ENCODE measurements around the gene TRIM59.

TRIM59 gene

DNA sequence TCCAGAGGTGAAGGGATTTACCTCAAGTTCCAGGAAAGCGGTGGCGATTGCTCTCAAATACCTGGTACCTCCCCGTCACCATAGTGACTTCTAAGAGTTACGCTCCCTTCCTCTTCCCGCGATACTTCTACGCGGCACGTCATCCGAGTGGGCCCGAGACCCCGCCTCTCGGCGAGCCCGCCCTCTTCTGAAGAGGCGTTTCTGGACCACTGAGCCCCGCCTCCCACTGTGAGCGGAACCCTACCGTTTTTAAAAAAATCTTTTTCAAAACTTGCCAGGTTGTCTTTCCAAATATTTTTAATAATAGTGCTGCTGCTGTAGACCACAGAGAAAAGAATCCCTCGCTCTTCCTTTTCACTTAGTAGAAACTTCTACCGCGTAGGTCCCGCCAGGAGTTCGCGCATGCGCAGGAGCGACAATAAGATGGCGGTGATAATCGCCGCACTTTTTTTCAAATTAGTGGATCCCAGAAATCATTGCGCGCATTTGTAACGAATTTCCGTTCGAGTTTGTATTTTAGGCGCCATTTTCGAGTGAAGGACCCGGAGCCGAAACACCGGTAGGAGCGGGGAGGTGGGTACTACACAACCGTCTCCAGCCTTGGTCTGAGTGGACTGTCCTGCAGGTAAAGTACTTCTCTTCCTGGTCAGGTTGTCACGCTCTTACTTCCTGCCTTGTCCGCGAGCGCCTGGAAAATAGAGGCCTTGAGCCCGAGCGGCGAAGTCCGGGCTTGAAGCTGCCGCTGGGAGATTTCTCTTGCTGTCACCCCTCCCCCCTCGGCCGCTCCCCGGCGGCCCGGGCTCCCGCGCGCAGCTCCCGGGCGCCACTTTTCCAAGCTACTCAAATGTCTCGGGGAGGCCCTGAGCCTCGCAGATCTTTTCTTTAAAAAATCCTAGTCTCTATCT, 50.2 kb downstream of the TRIM59 start, which contains the start of the genes IFT80 and SMC4 (continued):
- TF ChIP-seq, protein P1, sequence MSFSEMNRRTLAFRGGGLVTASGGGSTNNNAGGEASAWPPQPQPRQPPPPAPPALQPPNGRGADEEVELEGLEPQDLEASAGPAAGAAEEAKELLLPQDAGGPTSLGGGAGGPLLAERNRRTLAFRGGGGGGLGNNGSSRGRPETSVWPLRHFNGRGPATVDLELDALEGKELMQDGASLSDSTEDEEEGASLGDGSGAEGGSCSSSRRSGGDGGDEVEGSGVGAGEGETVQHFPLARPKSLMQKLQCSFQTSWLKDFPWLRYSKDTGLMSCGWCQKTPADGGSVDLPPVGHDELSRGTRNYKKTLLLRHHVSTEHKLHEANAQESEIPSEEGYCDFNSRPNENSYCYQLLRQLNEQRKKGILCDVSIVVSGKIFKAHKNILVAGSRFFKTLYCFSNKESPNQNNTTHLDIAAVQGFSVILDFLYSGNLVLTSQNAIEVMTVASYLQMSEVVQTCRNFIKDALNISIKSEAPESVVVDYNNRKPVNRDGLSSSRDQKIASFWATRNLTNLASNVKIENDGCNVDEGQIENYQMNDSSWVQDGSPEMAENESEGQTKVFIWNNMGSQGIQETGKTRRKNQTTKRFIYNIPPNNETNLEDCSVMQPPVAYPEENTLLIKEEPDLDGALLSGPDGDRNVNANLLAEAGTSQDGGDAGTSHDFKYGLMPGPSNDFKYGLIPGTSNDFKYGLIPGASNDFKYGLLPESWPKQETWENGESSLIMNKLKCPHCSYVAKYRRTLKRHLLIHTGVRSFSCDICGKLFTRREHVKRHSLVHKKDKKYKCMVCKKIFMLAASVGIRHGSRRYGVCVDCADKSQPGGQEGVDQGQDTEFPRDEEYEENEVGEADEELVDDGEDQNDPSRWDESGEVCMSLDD (tag by site-specific recombination; IDR thresholded peaks at IDR 0.05), result no peak
- TF ChIP-seq SP7 (tag by site-specific recombination; IDR thresholded peaks at IDR 0.05) (no peak), ZBTB8A (tag by site-specific recombination; IDR thresholded peaks at IDR 0.05) (0 out of 2 replicates have a peak, but pooled peaks have one; percentile 12), PRDM1 (tag by site-specific recombination; IDR thresholded peaks at IDR 0.05) (no peak), ZNF391 (tag by site-specific recombination; IDR thresholded peaks at IDR 0.05; ENCODE audit: borderline replicate concordance, low read depth) (no peak), ZNF629 (tag by site-specific recombination; IDR thresholded peaks at IDR 0.05) (no peak; the same call in 1 of the 2 replicates), ZNF311 (tag by site-specific recombination; IDR thresholded peaks at IDR 0.05; ENCODE audit: borderline replicate concordance) (no peak), ZBTB48 (tag by site-specific recombination; IDR thresholded peaks at IDR 0.05) (no peak; the same call in 1 of the 2 replicates), ZNF423 (tag by site-specific recombination; IDR thresholded peaks at IDR 0.05) (no peak), ZNF341 (tag by site-specific recombination; IDR thresholded peaks at IDR 0.05; ENCODE audit: low read depth) (peak; percentile 90), GLI2 (tag by site-specific recombination; IDR thresholded peaks at IDR 0.05; ENCODE audit: borderline replicate concordance, low read depth) (no peak), ZNF426 (tag by site-specific recombination; IDR thresholded peaks at IDR 0.05) (no peak; the same call in 1 of the 2 replicates), HOXA7 (CRISPR knock-in tag; IDR thresholded peaks at IDR 0.05; ENCODE audit: borderline replicate concordance) (no peak), ZNF335 (tag by site-specific recombination; conservative IDR thresholded peaks at IDR 0.05) (peak; percentile 90), ZNF707 (tag by site-specific recombination; IDR thresholded peaks at IDR 0.05) (no peak), ZBTB21 (tag by site-specific recombination; IDR thresholded peaks at IDR 0.05) (no peak), GLIS1 (tag by site-specific recombination; IDR thresholded peaks at IDR 0.05) (no peak)
- TF ChIP-seq, protein P2, sequence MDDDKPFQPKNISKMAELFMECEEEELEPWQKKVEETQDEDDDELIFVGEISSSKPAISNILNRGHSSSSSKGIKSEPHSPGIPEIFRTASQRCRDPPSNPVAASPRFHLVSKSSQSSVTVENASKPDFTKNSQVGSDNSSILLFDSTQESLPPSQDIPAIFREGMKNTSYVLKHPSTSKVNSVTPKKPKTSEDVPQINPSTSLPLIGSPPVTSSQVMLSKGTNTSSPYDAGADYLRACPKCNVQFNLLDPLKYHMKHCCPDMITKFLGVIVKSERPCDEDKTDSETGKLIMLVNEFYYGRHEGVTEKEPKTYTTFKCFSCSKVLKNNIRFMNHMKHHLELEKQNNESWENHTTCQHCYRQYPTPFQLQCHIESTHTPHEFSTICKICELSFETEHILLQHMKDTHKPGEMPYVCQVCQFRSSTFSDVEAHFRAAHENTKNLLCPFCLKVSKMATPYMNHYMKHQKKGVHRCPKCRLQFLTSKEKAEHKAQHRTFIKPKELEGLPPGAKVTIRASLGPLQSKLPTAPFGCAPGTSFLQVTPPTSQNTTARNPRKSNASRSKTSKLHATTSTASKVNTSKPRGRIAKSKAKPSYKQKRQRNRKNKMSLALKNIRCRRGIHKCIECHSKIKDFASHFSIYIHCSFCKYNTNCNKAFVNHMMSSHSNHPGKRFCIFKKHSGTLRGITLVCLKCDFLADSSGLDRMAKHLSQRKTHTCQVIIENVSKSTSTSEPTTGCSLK (tag by site-specific recombination; IDR thresholded peaks at IDR 0.05), result no peak
- TF ChIP-seq, protein P3, sequence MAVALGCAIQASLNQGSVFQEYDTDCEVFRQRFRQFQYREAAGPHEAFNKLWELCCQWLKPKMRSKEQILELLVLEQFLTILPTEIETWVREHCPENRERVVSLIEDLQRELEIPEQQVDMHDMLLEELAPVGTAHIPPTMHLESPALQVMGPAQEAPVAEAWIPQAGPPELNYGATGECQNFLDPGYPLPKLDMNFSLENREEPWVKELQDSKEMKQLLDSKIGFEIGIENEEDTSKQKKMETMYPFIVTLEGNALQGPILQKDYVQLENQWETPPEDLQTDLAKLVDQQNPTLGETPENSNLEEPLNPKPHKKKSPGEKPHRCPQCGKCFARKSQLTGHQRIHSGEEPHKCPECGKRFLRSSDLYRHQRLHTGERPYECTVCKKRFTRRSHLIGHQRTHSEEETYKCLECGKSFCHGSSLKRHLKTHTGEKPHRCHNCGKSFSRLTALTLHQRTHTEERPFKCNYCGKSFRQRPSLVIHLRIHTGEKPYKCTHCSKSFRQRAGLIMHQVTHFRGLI (tag by site-specific recombination; IDR thresholded peaks at IDR 0.05), result no peak
- TF ChIP-seq, protein P4, sequence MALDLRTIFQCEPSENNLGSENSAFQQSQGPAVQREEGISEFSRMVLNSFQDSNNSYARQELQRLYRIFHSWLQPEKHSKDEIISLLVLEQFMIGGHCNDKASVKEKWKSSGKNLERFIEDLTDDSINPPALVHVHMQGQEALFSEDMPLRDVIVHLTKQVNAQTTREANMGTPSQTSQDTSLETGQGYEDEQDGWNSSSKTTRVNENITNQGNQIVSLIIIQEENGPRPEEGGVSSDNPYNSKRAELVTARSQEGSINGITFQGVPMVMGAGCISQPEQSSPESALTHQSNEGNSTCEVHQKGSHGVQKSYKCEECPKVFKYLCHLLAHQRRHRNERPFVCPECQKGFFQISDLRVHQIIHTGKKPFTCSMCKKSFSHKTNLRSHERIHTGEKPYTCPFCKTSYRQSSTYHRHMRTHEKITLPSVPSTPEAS (tag by site-specific recombination; IDR thresholded peaks at IDR 0.05), result no peak
- TF ChIP-seq, protein P5, sequence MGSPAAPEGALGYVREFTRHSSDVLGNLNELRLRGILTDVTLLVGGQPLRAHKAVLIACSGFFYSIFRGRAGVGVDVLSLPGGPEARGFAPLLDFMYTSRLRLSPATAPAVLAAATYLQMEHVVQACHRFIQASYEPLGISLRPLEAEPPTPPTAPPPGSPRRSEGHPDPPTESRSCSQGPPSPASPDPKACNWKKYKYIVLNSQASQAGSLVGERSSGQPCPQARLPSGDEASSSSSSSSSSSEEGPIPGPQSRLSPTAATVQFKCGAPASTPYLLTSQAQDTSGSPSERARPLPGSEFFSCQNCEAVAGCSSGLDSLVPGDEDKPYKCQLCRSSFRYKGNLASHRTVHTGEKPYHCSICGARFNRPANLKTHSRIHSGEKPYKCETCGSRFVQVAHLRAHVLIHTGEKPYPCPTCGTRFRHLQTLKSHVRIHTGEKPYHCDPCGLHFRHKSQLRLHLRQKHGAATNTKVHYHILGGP (tag by site-specific recombination; IDR thresholded peaks at IDR 0.05), result no peak
- TF ChIP-seq, protein P6, sequence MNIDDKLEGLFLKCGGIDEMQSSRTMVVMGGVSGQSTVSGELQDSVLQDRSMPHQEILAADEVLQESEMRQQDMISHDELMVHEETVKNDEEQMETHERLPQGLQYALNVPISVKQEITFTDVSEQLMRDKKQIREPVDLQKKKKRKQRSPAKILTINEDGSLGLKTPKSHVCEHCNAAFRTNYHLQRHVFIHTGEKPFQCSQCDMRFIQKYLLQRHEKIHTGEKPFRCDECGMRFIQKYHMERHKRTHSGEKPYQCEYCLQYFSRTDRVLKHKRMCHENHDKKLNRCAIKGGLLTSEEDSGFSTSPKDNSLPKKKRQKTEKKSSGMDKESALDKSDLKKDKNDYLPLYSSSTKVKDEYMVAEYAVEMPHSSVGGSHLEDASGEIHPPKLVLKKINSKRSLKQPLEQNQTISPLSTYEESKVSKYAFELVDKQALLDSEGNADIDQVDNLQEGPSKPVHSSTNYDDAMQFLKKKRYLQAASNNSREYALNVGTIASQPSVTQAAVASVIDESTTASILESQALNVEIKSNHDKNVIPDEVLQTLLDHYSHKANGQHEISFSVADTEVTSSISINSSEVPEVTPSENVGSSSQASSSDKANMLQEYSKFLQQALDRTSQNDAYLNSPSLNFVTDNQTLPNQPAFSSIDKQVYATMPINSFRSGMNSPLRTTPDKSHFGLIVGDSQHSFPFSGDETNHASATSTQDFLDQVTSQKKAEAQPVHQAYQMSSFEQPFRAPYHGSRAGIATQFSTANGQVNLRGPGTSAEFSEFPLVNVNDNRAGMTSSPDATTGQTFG (tag by site-specific recombination; IDR thresholded peaks at IDR 0.05; ENCODE audit: borderline replicate concordance), result no peak
- TF ChIP-seq, protein P7, sequence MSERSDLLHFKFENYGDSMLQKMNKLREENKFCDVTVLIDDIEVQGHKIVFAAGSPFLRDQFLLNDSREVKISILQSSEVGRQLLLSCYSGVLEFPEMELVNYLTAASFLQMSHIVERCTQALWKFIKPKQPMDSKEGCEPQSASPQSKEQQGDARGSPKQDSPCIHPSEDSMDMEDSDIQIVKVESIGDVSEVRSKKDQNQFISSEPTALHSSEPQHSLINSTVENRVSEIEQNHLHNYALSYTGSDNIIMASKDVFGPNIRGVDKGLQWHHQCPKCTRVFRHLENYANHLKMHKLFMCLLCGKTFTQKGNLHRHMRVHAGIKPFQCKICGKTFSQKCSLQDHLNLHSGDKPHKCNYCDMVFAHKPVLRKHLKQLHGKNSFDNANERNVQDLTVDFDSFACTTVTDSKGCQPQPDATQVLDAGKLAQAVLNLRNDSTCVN (tag by site-specific recombination; optimal IDR thresholded peaks at IDR 0.05), result peak; percentile 38
- TF ChIP-seq, protein P8, sequence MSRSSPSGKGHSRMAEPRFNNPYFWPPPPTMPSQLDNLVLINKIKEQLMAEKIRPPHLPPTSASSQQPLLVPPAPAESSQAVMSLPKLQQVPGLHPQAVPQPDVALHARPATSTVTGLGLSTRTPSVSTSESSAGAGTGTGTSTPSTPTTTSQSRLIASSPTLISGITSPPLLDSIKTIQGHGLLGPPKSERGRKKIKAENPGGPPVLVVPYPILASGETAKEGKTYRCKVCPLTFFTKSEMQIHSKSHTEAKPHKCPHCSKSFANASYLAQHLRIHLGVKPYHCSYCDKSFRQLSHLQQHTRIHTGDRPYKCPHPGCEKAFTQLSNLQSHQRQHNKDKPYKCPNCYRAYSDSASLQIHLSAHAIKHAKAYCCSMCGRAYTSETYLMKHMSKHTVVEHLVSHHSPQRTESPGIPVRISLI (tag by site-specific recombination; IDR thresholded peaks at IDR 0.05), result peak; percentile 85
